Sigmoid colon (tissue), 7 donors: ENCODE data around the gene LRP6. TPM values are rescaled to one million over a fixed set of nuclear protein-coding genes. Genes with fewer than 3 reads are reported as not detected.

Source experiments
- DNase-seq: peaks from one replicate; pipeline ENCODE4 v3.0.0-alpha.2; 2019
- H3K27ac ChIP-seq, 4 donors: fragments of 200-600 bp; sonication (generic); one replicate each; pipeline ENCODE4 v1.5.1; 2016 to 2019; ENCODE audit warnings: mild to moderate bottlenecking in 1 of 4
- H3K27me3 ChIP-seq, 3 donors: fragments of 200-600 bp; sonication (generic); one replicate each; pipeline ENCODE4 v1.5.1; 2019; ENCODE audit warnings: mild to moderate bottlenecking in 1 of 3
- H3K36me3 ChIP-seq, 4 donors: fragments of 200-600 bp; sonication (generic); one replicate each; pipeline ENCODE4 v1.5.1; 2016 to 2019
- H3K4me1 ChIP-seq, 4 donors: fragments of 200-600 bp; sonication (generic); one replicate each; pipeline ENCODE4 v1.5.1; 2017 to 2019
- H3K4me3 ChIP-seq, 4 donors: fragments of 200-600 bp; sonication (generic); one replicate each; pipeline ENCODE4 v1.5.1; 2017 to 2019; ENCODE audit warnings: mild to moderate bottlenecking in 2 of 4, moderate library complexity in 1 of 4
- H3K9me3 ChIP-seq, 4 donors: fragments of 200-600 bp in 3 of 4; sonication (generic) in 3 of 4; one replicate each; pipeline versions ENCODE4 v1.5.1 to v1.6.1; 2013 to 2019
- CTCF ChIP-seq, 4 experiments: fragments of 450-650 bp in 3 of 4; fragments of 200-600 bp in 1 of 4; IDR thresholded peaks; one replicate each; pipeline ENCODE4 v1.5.1; 2016 to 2019; ENCODE audit warnings: antibody characterized with exemption in 4 of 4, mild to moderate bottlenecking in 3 of 4, moderate library complexity in 2 of 4
- EP300 ChIP-seq, 4 donors: sonication (generic); formaldehyde crosslinking; IDR thresholded peaks; one replicate each; pipeline ENCODE4 v1.6.1; 2017; ENCODE audit warnings: antibody characterized with exemption in 4 of 4
- POLR2A ChIP-seq, 2 donors: fragments of 450-650 bp; IDR thresholded peaks; one replicate each; pipeline ENCODE4 v1.6.1; 2016; ENCODE audit warnings: antibody characterized with exemption in 2 of 2, mild to moderate bottlenecking in 2 of 2, moderate library complexity in 2 of 2
- POLR2AphosphoS5 ChIP-seq, 4 donors: sonication (generic); formaldehyde crosslinking; IDR thresholded peaks; one replicate each; pipeline ENCODE4 v1.6.1; 2017; ENCODE audit warnings: antibody characterized with exemption in 4 of 4
- WGBS, 2 donors: extraction: QIAGEN DNeasy Blood & Tissue Kit; methylation state at CpG; one replicate each; pipeline ENCODE4 v1.1.7; 2013; 5-methylcytosine and 5-hydroxymethylcytosine counted together
- intact Hi-C: fragments of 100-400 bp; cut with DNase I; formaldehyde crosslinking; loops from one replicate; pipeline ENCODE4 v1.15.1; 2023
- polyA plus RNA-seq, 3 donors: library from polyadenylated mRNA; stranded (reverse); fragments of 200-250 nt; gene quantifications; one replicate each; pipeline ENCODE4 v1.2.3, GENCODE V29; 2013
- total RNA-seq, 4 donors: library from RNA; depleted of rRNA; stranded (reverse); fragments of >200 nt; gene quantifications; one replicate each; pipeline ENCODE4 v1.1.0, GENCODE V29; 2016
- donor health status: healthy with polysubstance abuse.
- donor health status: Bipolar disorder and iron deficiency.
- donor health status: healthy.

Gene LRP6
- total and polyA plus RNA-seq, 7 donors: 1.8 to 55.1 (median 36.0) TPM

- Histone ChIP-seq H3K36me3 (no peaks in the 10 kb centered on the region), H3K4me3 (no peak overlapping the region), H3K4me1 (no peaks in the 10 kb centered on the region), H3K27me3 (no peaks in the 10 kb centered on the region), H3K27ac (no peak overlapping the region), H3K9me3 (no peaks in the 10 kb centered on the region)
- 84 to 86% methylated on average over 5 of the region's 5 CpGs for WGBS, 2 donors
- intact Hi-C loops: no loop called here
- TF ChIP-seq POLR2A (IDR thresholded peaks at IDR 0.05): no peak
- no peak for TF ChIP-seq POLR2AphosphoS5 (IDR thresholded peaks at IDR 0.05)
- no peak for TF ChIP-seq EP300 (IDR thresholded peaks at IDR 0.05)
- no peak for TF ChIP-seq CTCF (IDR thresholded peaks at IDR 0.05)
- DNase-seq: no peak
Measured at GRCh38 chr12:12079291-12079690, 187.6 kb downstream of the LRP6 start.

DNA sequence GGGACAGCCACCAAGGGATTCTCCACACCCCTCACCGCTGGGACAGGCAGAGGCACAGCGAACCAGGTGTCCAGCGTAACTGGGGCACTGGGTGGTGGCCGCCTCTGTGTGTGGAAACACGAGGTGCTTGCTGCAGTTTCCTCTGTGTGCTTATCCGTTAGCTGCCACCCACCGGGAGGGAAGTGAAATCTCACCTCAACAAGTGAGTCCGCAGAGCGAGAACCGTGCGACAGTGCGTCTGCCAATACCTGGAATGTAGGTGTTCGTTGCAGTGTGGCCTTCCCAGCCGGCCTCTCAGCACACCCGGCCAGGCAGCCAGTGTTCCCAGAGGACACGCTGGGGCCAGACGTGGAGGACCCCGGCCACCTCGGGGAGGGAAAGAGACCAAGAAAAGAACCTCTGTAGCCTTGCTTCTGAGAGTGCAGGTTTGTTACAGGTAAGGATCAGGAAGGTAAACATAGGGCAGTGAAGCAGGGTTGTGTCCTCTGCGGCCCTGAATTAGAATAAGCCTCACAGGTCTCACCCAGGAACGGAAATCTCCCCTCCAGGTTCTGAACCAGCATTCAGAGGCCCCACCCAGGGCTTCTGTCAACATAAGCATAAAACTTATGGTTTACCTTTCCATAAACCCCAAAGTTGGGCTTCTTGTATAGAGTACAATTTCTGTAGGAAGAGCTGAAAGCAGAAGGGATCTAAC is 194.6 kb downstream of the LRP6 start:
- intact Hi-C loops: no loop called here
- H3K27me3 ChIP-seq: no peaks in the 10 kb centered on the region
- H3K36me3 ChIP-seq: no peaks in the 10 kb centered on the region
- no peak for DNase-seq
- 10 to 61% methylated on average over 21 of the region's 21 CpGs for WGBS, 2 donors
- no peak overlapping the region for H3K27ac ChIP-seq
- no peaks in the 10 kb centered on the region for H3K9me3 ChIP-seq
- H3K4me1 ChIP-seq: no peaks in the 10 kb centered on the region
- TF ChIP-seq POLR2A (IDR thresholded peaks at IDR 0.05): no peak
- TF ChIP-seq CTCF (IDR thresholded peaks at IDR 0.05): no peak
- no peak for TF ChIP-seq EP300 (IDR thresholded peaks at IDR 0.05)
- no peak overlapping the region for H3K4me3 ChIP-seq

GRCh38 chr12:12070674-12071656 is 195.9 kb downstream of the LRP6 start, which contains the start of gene BCL2L14:
Gene BCL2L14 (plus strand): TSS chr12:12070939. CDS start chr12:12079306, 8,367 bp downstream.
- WGBS, 2 donors: 11 to 50% methylated on average over 12 of the region's 12 CpGs
- Histone ChIP-seq H3K27ac (no peak within 1 kb of the TSS), H3K4me3 (peak within 1 kb of the TSS in 1 of 4 donors; percentile 2), H3K36me3 (no peaks in the 10 kb centered on the region), H3K9me3 (no peaks in the 10 kb centered on the region), H3K4me1 (no peaks in the 10 kb centered on the region), H3K27me3 (no peaks in the 10 kb centered on the region)
- no peak for DNase-seq
- intact Hi-C loops: no loop called here
- TF ChIP-seq POLR2AphosphoS5 (IDR thresholded peaks at IDR 0.05) (no peak), POLR2A (IDR thresholded peaks at IDR 0.05) (no peak), EP300 (IDR thresholded peaks at IDR 0.05) (no peak), CTCF (IDR thresholded peaks at IDR 0.05) (no peak)

- Histone ChIP-seq H3K27me3 (no peaks in the 10 kb centered on the region), H3K4me1 (no peaks in the 10 kb centered on the region), H3K27ac (no peak overlapping the region), H3K36me3 (no peaks in the 10 kb centered on the region), H3K9me3 (no peaks in the 10 kb centered on the region), H3K4me3 (no peak overlapping the region)
- intact Hi-C loops: no loop called here
- 55 to 87% methylated on average over 14 of the region's 14 CpGs for WGBS, 2 donors
- TF ChIP-seq EP300 (IDR thresholded peaks at IDR 0.05) (no peak), CTCF (IDR thresholded peaks at IDR 0.05) (no peak), POLR2AphosphoS5 (IDR thresholded peaks at IDR 0.05) (no peak), POLR2A (IDR thresholded peaks at IDR 0.05) (no peak)
- no peak for DNase-seq
Measured at GRCh38 chr12:12069821-12070548, 196.9 kb downstream of the LRP6 start.
